GM21576 (cell line): ENCODE data around the gene TOGARAM2.

Experiments used
- ATAC-seq: cut with Tn5 transposase; IDR thresholded peaks from one replicate; pipeline ENCODE4 v1.9.1; 2021; ENCODE audit warnings: mild to moderate bottlenecking, moderate library complexity; ENCODE audit not compliant: unreplicated experiment

Gene TOGARAM2

GRCh38 chr2:28997847-28998735, 17.0 kb downstream of the TOGARAM2 start:
- no peak for ATAC-seq

DNA sequence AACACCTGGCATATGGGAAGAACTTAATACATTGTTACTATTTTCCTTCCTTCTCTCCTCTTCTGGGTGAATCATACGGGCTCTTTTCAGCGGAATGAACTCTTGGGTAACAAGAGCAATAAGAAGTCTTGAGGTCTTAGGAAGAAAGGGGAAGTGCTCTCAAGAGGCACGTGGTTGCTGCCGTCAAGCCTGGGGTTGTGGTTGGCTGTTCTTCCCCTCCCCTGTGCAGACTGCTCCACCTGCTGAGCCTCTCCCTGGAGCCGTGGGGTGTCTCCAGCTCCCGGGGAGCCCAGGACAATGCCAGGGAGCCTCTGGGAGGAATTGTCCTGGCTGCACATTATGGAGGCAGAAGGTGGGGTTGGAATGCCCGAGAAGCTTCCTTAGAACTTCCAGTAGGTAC, 19.4 kb downstream of the TOGARAM2 start:
- ATAC-seq, result peak; percentile 92

GRCh38 chr2:29000956-29001355, 19.9 kb downstream of the TOGARAM2 start:
- ATAC-seq, result no peak

- ATAC-seq, result no peak
Observed at GRCh38 chr2:29001806-29002205, 20.7 kb downstream of the TOGARAM2 start.

DNA sequence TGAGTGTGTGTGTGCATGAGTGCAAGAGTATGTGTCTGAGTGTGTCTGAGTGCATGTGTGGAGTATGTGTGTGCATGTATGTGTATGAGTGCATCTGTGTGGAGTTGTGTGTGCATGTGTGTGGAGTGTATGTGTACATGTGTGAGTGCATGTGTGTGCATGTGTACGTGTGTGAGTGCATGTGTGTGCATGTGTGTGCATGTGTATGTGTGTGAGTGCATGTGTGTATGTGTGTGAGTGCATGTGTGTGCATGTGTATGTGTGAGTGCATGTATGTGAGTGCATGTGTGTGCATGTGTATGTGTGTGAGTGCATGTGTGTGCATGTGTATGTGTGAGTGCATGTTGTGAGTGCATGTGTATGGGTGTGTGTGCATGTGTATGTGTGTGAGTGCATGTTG, 23.7 kb downstream of the TOGARAM2 start:
- ATAC-seq, result no peak

- no peak for ATAC-seq
Observed at GRCh38 chr2:29005331-29005730, 24.2 kb downstream of the TOGARAM2 start.

DNA sequence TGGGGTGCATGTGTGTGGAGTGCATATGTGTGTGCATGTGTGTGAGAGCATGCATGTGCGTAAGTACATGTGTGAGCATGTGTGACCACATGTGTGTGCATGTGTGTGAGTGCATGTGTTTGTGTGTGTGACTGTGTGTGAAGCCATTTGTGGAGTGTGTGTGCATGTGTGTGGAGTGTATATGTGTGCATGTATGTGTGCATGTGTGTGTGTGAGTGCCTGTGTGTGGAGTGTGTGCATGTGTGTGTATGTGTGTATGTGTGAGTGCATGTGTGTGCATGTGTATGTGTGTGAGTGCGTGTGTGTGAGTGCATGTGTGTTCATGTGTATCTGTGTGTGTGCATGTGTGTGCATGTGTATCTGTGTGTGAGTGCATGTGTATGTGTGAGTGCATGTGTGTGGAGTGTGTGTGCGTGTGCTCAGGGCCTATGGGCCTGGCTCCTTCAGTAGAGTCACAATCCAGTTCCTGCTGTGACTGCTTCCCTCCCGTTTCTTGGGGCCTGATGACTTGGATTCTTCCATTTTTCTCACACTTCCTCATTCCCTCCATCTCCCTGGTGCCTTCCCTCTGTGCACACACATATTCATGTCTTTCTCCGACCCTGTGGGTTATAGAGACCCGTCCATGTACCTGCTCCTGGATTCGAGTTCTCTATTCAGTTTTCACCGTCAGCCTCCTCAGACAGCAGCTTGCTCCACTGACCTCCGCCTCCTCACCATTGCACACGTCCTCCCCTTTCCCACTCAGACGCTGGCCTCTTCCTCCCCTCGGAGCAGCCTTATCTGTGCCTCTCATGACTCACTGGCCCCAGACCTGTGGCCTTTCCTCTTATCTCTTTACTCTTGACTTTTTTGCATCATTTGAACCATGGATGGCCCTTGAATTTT, 25.2 kb downstream of the TOGARAM2 start:
- ATAC-seq, result no peak

DNA sequence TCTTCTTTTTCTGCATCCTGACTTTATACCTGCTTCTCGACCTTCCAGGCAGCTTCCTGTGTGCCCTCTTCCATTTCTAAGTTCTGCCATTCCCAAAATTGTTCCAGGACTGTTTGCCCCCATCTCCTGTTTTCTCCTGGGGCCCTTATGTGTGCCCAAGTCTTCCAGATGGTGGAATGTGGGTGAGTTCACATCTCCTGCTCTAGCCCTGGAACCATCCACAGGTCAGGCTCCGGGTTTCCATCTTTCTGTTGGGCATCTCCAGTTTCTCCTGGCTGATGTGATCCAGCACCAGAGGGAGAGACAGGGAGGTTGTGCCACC, 25.8 kb downstream of the TOGARAM2 start:
- no peak for ATAC-seq

GRCh38 chr2:29009270-29009669, 28.2 kb downstream of the TOGARAM2 start:
- ATAC-seq, result no peak

GRCh38 chr2:29009711-29010677, 28.9 kb downstream of the TOGARAM2 start:
- ATAC-seq, result no peak

GRCh38 chr2:29010946-29011345, 29.8 kb downstream of the TOGARAM2 start:
- ATAC-seq, result no peak

DNA sequence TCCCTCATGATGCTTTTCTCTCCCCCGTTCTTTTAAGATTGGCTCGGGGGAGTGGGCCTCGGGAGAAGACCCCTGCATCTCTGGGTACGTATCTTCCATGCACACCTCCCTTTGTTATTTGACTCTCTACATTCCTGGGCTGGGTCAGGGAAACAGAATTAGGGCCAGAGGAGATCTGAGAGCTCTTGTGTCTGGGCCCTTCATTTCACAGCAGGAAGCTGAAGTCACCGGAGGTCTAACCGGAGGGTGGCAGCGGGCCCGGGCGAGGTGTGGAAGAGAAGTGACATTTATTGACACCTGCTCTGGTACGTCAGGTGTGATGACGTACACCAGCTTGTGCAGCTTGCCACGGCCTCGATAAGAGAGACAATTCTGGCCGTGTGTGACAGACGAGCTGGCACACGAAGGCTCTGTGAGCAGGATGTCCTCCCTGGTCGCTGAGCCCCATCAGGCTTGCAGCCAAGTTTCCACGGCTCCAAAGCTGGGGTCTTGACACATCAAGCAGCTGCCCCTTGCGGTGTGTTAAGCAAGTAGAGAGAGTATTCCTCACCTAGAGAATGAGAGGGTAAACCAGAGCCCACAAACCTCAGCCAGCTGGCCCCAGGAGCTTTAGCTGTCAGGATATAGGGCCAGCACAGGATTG, 30.4 kb downstream of the TOGARAM2 start:
- ATAC-seq, result no peak

DNA sequence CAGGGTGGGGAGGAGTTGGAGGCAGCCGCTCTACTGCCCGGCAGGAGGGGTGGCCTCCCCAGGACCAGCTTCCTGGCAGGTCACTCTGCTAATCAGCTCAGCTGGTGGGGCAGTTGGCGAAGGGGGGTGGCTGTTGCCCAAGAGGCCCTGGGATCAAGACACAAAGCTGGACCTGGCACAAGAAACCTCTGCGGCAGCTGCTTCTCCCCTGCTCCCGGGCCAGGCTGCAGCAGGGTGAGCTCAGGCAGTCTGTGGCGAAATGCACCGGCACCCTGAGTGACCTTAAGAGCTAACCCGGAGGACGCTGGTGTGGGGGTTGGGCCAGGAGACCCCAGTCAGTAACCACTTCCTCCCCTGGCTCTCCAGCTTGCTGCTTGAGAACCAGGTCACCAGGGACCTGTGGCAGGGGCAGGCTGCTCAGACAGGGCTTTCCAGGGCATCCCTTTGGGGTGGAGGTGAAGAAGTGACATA, 31.1 kb downstream of the TOGARAM2 start:
- no peak for ATAC-seq

DNA sequence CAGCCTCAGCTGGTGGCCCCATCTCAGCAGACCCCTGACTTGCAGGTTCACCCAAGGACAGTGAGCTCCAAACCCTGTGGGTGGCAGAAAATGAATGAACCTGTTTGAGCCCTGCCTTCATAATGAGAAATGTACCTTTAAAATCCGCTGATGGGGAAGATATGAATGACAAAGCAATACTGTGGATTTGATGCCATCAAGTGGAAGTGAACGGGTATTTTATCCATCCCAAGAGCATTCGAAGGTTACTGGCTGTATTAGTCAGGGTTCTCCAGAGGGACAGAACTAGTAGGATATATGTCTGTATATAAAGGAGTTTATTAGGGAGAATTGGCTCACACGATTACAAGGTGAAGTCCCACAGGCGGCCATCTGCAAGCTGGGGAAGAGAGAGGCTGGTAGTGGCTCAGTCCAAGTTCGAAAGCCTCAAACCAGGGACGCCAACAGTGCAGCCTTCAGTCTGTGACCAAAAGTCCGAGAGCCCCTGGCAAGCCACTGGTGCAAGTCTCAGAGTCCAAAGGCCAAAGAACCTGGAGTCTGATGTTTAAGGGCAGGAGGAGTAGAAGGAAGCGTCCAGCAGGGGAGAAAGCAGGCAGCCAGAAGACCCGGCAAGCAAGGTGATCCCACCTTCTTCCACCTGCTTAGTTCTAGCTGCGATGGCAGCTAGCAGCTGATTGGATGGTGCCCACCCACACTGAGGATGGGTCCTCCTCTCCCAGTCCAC, 32.1 kb downstream of the TOGARAM2 start:
- ATAC-seq, result no peak

GRCh38 chr2:29014331-29014730, 33.2 kb downstream of the TOGARAM2 start:
- ATAC-seq, result no peak

GRCh38 chr2:29014811-29015421, 33.8 kb downstream of the TOGARAM2 start:
- ATAC-seq, result peak; percentile 54

- no peak for ATAC-seq
Observed at GRCh38 chr2:29015701-29016470, 34.8 kb downstream of the TOGARAM2 start.

DNA sequence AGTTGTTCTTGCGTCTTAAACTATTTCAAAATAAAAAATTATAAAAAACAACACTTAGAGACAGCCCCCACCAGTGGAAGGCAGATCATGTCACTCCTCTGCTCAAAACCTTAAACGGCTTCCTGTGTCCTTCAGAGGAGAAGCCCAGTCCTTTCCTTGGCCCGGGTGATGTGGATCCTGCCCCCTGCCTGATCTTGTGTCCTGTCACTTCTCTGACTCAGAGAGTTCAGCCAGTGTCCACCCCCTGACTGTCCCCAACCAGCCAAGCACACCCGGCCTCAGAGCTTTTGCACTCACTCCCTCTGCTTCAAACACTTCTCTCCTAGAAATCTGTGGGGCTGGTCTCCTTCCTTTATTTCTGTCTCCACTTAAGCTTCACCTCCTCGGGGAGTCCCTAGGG, 35.4 kb downstream of the TOGARAM2 start:
- no peak for ATAC-seq
